ENCODE data around the gene TMC3.

Gene TMC3

GRCh38 chr15:81394603-81395002 lies 20.6 kb upstream of the TMC3 start:
- TF ChIP-seq GATA2 (IDR thresholded peaks at IDR 0.05; ENCODE audit: low read depth, low read length) (no peak), GATA3 (IDR thresholded peaks at IDR 0.05; ENCODE audit: low read depth, low read length) (no peak)

- TF ChIP-seq GATA3 (IDR thresholded peaks at IDR 0.05; ENCODE audit: low read depth, low read length) (no peak), GATA2 (IDR thresholded peaks at IDR 0.05; ENCODE audit: low read depth, low read length) (no peak)
Measured at GRCh38 chr15:81391657-81392056, 17.6 kb upstream of the TMC3 start.

DNA sequence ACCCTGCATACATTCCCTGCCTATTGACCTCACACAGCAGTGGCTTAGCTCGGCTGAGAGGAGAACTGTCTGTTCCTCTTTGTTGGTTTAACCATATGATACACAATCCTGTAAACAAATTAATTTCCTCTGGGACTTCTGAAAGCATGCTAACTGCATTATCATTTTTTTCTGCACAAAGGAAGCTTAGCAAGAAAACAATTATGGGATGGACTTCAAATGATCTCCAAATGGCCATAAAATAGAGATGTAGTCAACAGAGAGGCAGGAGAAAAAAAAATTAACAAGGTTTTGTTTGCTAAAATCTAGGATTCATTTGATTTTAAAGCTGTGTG lies 14.4 kb upstream of the TMC3 start:
- TF ChIP-seq GATA3 (IDR thresholded peaks at IDR 0.05; ENCODE audit: low read depth, low read length) (no peak), GATA2 (IDR thresholded peaks at IDR 0.05; ENCODE audit: low read depth, low read length) (no peak)

DNA sequence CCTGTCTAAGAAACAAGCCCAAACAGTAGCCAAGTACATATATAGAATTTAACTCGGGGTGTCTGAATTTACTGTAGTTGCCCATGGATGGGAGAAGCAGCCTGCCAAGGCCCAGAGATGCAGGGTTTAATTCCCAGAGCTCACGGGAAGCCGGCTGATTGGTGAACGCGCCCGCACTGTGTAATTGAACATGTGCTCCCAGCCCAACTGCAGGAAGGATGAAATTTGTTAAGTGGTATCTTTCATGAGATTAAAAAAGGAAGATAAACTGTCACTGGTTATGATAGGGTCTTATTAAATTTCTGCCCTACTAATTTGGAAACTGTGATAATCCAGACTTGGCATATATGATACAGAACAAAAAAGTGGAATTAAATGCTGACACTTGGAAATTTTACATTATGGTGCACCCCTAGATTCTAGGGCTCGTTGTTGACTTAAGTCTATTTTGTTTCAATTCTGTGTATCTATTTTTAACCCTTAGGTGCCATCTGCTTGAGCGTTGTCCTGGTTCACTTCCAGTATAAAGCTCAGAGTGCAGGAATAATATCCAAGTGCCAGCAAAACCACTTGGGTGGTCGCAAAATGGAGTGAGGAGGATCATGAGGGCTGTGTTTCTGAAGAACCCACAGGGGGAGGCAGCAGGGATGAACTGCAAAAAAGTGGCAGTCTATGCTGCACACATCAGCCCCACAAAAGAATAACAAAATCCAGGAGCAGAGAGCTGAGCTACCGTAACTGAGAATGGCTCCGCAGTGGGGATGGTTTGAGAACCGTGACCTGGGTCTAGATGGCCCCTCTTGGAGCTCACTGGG lies 13.8 kb upstream of the TMC3 start:
- TF ChIP-seq GATA2 (IDR thresholded peaks at IDR 0.05; ENCODE audit: low read depth, low read length) (peak; percentile 48), GATA3 (IDR thresholded peaks at IDR 0.05; ENCODE audit: low read depth, low read length) (no peak)

- TF ChIP-seq GATA3 (IDR thresholded peaks at IDR 0.05; ENCODE audit: low read depth, low read length) (no peak), GATA2 (IDR thresholded peaks at IDR 0.05; ENCODE audit: low read depth, low read length) (no peak)
Measured at GRCh38 chr15:81386947-81387346, 12.9 kb upstream of the TMC3 start.

DNA sequence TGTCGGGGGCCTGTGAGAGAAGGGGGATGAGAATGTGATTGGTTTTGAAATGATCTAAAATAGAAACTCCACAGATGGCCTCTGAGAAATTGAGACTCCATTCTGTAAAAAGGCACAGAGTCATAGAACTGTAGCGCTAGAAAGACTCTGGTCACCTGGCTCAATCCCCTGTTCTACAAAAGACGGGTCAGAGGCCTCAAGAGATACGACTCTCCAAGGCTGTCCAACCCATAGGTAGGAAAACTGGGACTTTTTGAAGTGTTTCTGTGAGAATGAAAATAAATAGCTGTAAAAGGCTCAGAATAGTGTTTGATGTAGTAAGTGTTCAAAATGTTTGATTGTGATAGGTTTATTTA lies 11.7 kb upstream of the TMC3 start:
- TF ChIP-seq GATA2 (IDR thresholded peaks at IDR 0.05; ENCODE audit: low read depth, low read length) (no peak), GATA3 (IDR thresholded peaks at IDR 0.05; ENCODE audit: low read depth, low read length) (no peak)

DNA sequence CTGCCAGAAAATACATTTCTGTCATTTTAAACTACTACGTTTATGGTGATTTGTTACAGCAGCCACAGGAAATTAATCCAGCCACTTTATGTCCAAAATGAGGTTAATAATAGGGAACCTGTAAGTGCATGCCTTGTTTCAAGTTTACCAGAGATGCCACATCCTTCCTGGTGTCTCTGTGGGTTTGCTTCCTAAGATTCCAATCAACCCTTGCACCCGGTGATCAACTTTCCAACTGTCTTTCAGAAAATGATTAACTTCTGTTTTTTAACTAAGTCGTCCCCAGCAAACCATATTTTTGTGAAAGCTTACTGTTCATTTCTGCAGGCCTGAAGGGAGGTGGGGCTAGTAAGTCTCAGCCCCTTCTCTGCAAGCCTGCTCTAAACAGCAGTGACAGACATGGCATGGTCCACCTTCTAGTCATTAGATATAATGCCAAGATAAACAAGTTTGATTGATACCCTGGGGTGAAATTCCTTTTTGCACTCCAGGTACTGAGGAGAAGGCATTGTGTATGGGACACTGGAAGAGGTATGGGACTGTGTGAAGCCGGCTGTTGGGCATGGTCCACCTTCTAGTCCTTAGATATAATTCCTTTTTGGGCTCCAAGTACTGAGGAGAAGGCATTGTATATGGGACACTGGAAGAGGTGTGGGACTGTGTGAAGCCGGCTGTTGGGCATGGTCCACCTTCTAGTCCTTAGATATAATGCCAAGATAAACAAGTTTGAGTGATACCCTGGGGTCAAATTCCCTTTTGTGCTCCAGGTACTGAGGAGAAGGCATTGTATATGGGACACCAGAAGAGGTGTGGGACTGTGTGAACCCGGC lies 11.1 kb upstream of the TMC3 start:
- TF ChIP-seq GATA2 (IDR thresholded peaks at IDR 0.05; ENCODE audit: low read depth, low read length) (no peak), GATA3 (IDR thresholded peaks at IDR 0.05; ENCODE audit: low read depth, low read length) (no peak)

DNA sequence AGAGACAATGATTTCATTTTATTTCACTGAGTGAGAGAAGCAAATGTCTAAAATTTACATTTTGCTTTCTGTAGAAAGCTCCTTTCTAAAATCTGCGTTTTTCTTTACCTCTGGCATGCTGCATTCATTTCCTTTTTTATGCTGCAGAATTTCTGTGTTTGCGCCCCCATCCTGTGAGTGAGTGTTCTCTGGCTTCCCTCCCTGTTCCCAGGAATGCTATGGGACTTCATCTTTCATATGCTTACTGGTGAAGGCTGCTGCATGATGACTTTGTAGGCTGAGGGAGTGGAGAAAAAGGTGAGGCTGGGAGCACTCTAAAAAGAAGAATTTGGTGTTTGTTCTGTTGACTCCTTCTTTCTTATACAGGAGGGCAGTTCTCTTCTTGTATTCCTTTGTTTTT lies 7.7 kb upstream of the TMC3 start:
- no peak for TF ChIP-seq GATA2 (IDR thresholded peaks at IDR 0.05; ENCODE audit: low read depth, low read length)
- TF ChIP-seq GATA3 (IDR thresholded peaks at IDR 0.05; ENCODE audit: low read depth, low read length) = no peak

DNA sequence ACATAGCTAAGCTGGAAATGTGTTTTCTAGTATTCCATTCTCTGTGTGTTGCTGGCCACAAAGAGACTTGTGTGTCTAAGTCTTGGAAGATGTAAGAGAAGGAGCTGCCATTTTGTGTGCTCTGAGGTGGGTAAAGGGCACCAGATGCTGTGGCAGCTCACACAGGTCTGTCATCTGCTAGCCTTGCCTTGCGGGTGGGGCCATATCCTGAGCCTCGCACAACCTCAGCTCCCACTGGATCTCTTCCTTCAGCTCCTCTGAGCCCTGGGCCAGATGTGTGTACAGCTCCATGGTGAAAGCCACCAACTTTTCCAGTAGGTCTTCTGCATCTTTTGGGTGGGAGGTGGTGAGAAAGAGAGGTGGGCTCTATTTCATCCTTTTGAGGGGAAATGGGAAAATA lies 6.7 kb upstream of the TMC3 start:
- no peak for TF ChIP-seq GATA2 (IDR thresholded peaks at IDR 0.05; ENCODE audit: low read depth, low read length)
- TF ChIP-seq GATA3 (IDR thresholded peaks at IDR 0.05; ENCODE audit: low read depth, low read length) = no peak

GRCh38 chr15:81380203-81380602 lies 6.2 kb upstream of the TMC3 start:
- TF ChIP-seq GATA2 (IDR thresholded peaks at IDR 0.05; ENCODE audit: low read depth, low read length) = no peak

DNA sequence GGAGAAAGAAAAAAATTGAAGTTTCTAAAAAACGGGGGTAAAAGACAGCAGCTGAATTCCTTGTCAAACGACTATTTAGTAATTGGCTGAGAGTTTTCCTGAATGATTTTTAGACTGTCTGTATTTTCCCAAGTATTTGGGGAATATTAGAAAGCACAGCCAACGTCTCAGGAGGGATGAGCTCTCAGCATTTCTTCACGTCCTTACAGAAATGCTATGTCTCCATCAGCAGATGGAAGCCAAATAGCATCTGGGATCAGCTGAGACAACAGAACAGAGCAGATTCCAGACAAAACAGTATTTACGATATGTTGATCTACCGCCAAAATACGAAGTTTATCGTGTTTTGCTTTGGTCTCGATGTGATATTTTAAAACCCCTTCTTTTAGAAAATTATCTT lies 5.3 kb upstream of the TMC3 start:
- TF ChIP-seq GATA2 (IDR thresholded peaks at IDR 0.05; ENCODE audit: low read depth, low read length) (no peak), GATA3 (IDR thresholded peaks at IDR 0.05; ENCODE audit: low read depth, low read length) (no peak)

- no peak for TF ChIP-seq GATA2 (IDR thresholded peaks at IDR 0.05; ENCODE audit: low read depth, low read length)
- no peak for TF ChIP-seq GATA3 (IDR thresholded peaks at IDR 0.05; ENCODE audit: low read depth, low read length)
Measured at GRCh38 chr15:81378443-81378842, 4.4 kb upstream of the TMC3 start.

DNA sequence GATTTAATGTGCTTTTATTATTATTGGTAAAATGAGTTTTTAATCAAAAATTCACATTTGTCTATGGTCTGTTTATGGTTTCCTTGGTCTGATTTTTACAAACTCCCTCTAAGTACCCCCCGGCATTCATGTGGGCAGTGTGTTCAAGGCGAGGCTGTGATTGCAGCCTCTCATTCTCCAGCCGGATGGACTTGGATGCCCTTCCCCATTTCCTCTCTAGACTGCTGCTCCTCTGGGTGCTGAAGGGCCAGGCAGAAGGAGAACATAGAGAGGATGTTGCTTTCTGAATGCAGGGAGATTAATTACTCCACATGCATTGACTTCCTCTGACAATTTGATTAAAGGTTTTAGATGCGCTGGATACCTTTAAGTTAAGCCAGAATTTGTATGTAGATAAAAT lies 3.9 kb upstream of the TMC3 start:
- TF ChIP-seq GATA2 (IDR thresholded peaks at IDR 0.05; ENCODE audit: low read depth, low read length) (no peak), GATA3 (IDR thresholded peaks at IDR 0.05; ENCODE audit: low read depth, low read length) (no peak)

GRCh38 chr15:81376231-81376630 lies 2.2 kb upstream of the TMC3 start:
- TF ChIP-seq GATA3 (IDR thresholded peaks at IDR 0.05; ENCODE audit: low read depth, low read length) (no peak), GATA2 (IDR thresholded peaks at IDR 0.05; ENCODE audit: low read depth, low read length) (no peak)

DNA sequence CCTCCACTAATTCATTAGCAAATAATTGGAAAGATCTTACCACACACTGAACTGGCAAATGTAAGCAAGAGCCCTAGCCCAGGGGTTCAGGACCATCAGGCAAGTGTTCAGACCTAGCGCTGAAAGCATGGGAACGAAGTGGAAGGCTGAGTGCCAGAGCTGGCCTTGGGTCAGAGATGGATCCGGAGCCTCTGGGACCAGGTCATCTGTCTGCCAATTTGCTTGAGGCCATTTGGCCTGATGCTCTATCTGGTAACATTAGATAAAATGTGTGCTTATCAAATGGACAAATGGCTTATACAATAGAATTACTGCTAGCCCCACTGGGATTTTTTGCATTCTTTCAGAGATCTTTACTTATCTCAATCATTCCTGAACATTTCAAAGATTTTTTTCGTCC lies 1.4 kb upstream of the TMC3 start:
- TF ChIP-seq GATA3 (IDR thresholded peaks at IDR 0.05; ENCODE audit: low read depth, low read length) = no peak
- TF ChIP-seq GATA2 (IDR thresholded peaks at IDR 0.05; ENCODE audit: low read depth, low read length) = no peak

Measured in SH-SY5Y (cell line).